Mesendoderm (in vitro differentiated cells): Measurements from ENCODE around the gene RAB36.
A peak's percentile ranks its signal among the peaks of the same experiment; 100 is the strongest.

ENCODE experiments used
- DNase-seq: peaks from one replicate; pipeline ENCODE4 v3.0.0; 2013
- H2AK5ac ChIP-seq: 2 replicates; pipeline ENCODE4 v1.6.1; 2013; ENCODE audit warnings: low read length, inconsistent platforms
- H2BK120ac ChIP-seq: 2 replicates; pipeline ENCODE4 v1.6.1; 2013; ENCODE audit warnings: low read depth, mild to moderate bottlenecking, low read length, moderate library complexity, mixed read lengths
- H2BK15ac ChIP-seq: replicated peaks from 2 replicates; pipeline ENCODE4 v1.6.1; 2013; ENCODE audit warnings: low read depth, mild to moderate bottlenecking, moderate library complexity
- H2BK5ac ChIP-seq: 2 replicates; pipeline ENCODE4 v1.6.1; 2013; ENCODE audit warnings: low read length, inconsistent platforms
- H3K18ac ChIP-seq: 2 replicates; pipeline ENCODE4 v1.6.1; 2013; ENCODE audit warnings: mild to moderate bottlenecking, low read length, mixed read lengths
- H3K23ac ChIP-seq: one replicate; pipeline ENCODE4 v1.6.1; 2013; ENCODE audit warnings: low read length
- H3K27ac ChIP-seq: 2 replicates; pipeline ENCODE4 v1.5.1; 2013; ENCODE audit warnings: low read depth, mild to moderate bottlenecking, inconsistent platforms, low read length, moderate library complexity
- H3K27me3 ChIP-seq: 2 replicates; pipeline ENCODE4 v1.6.1; 2013; ENCODE audit warnings: low read length, control low read depth, mild to moderate bottlenecking, inconsistent platforms; ENCODE audit not compliant: insufficient read depth, poor library complexity
- H3K36me3 ChIP-seq: 2 replicates; pipeline ENCODE4 v1.6.1; 2013; ENCODE audit warnings: low read length, inconsistent platforms; ENCODE audit not compliant: control insufficient read depth, insufficient read depth
- H3K4ac ChIP-seq: one replicate; pipeline ENCODE4 v1.6.1; 2013; ENCODE audit warnings: low read depth, mild to moderate bottlenecking, low read length, moderate library complexity
- H3K4me1 ChIP-seq: 2 replicates; pipeline ENCODE4 v1.6.1; 2013; ENCODE audit warnings: low read depth, low read length, inconsistent platforms; ENCODE audit not compliant: control insufficient read depth
- H3K4me2 ChIP-seq: 2 replicates; pipeline ENCODE4 v1.6.1; 2013; ENCODE audit warnings: low read length
- H3K4me3 ChIP-seq: 2 replicates; pipeline ENCODE4 v1.5.1; 2013; ENCODE audit warnings: mild to moderate bottlenecking, low read length
- H3K56ac ChIP-seq: one replicate; pipeline ENCODE4 v1.6.1; 2013; ENCODE audit warnings: low read length
- H3K79me1 ChIP-seq: 2 replicates; pipeline ENCODE4 v1.6.1; 2013; ENCODE audit warnings: low read length, inconsistent platforms
- H3K79me2 ChIP-seq: 2 replicates; pipeline ENCODE4 v1.6.1; 2013; ENCODE audit warnings: mild to moderate bottlenecking, low read length; ENCODE audit not compliant: control insufficient read depth, insufficient read depth
- H3K9ac ChIP-seq: 2 replicates; pipeline ENCODE4 v1.6.1; 2013; ENCODE audit warnings: low read length, inconsistent platforms
- H4K5ac ChIP-seq: one replicate; pipeline ENCODE4 v1.6.1; 2013; ENCODE audit warnings: low read length
- H4K8ac ChIP-seq: one replicate; pipeline ENCODE4 v1.6.1; 2013; ENCODE audit warnings: low read depth, mild to moderate bottlenecking, control low read depth, low read length, moderate library complexity
- WGBS: extraction: QIAGEN DNeasy Blood & Tissue Kit; methylation state at CpG from one replicate; pipeline ENCODE4 v1.1.7; 2013; ENCODE audit warnings: low lambda C conversion rate, missing lambda C conversion rate; ENCODE audit not compliant: insufficient coverage; ENCODE audit errors: extremely low coverage; 5-methylcytosine and 5-hydroxymethylcytosine counted together

The RAB36 gene

GRCh38 chr22:23110190-23110921 lies 34.9 kb upstream of the RAB36 start:
- Histone ChIP-seq H4K5ac (no peak overlapping the region), H3K18ac (no peak overlapping the region), H3K36me3 (no peaks in the 10 kb centered on the region), H3K56ac (no peak overlapping the region), H4K8ac (no peak overlapping the region), H3K27me3 (no peaks in the 10 kb centered on the region), H3K23ac (no peak overlapping the region), H3K27ac (no peak overlapping the region), H3K79me2 (no peaks in the 10 kb centered on the region), H2BK5ac (no peak overlapping the region), H2BK120ac (no peak overlapping the region), H3K4me3 (no peak overlapping the region), H3K4me1 (no peaks in the 10 kb centered on the region), H2AK5ac (no peak overlapping the region), H3K4me2 (no peak overlapping the region), H3K79me1 (no peaks in the 10 kb centered on the region), H3K9ac (no peak overlapping the region), H3K4ac (no peak overlapping the region), H2BK15ac (no peak overlapping the region)
- DNase-seq = no peak
- WGBS = no CpG with 5 or more reads among the region's 10 CpGs

GRCh38 chr22:23110922-23111527 lies 34.3 kb upstream of the RAB36 start:
- H3K27ac ChIP-seq = no peak overlapping the region
- no CpG with 5 or more reads among the region's 15 CpGs for WGBS
- no peak overlapping the region for H3K4me3 ChIP-seq
- H3K9ac ChIP-seq = no peak overlapping the region
- no peaks in the 10 kb centered on the region for H3K79me1 ChIP-seq
- no peak overlapping the region for H3K23ac ChIP-seq
- H3K56ac ChIP-seq = no peak overlapping the region
- H3K18ac ChIP-seq = no peak overlapping the region
- H3K4me1 ChIP-seq = no peaks in the 10 kb centered on the region
- H2BK15ac ChIP-seq = no peak overlapping the region
- H4K8ac ChIP-seq = no peak overlapping the region
- peak; percentile 24 for DNase-seq
- no peak overlapping the region for H3K4me2 ChIP-seq
- no peak overlapping the region for H2BK5ac ChIP-seq
- no peak overlapping the region for H4K5ac ChIP-seq
- H2AK5ac ChIP-seq = no peak overlapping the region
- no peaks in the 10 kb centered on the region for H3K79me2 ChIP-seq
- no peaks in the 10 kb centered on the region for H3K27me3 ChIP-seq
- no peak overlapping the region for H2BK120ac ChIP-seq
- no peak overlapping the region for H3K4ac ChIP-seq
- no peaks in the 10 kb centered on the region for H3K36me3 ChIP-seq

- H3K27me3 ChIP-seq = no peaks in the 10 kb centered on the region
- H3K4me1 ChIP-seq = no peaks in the 10 kb centered on the region
- no peak overlapping the region for H3K4ac ChIP-seq
- H3K36me3 ChIP-seq = no peaks in the 10 kb centered on the region
- no peak overlapping the region for H2BK5ac ChIP-seq
- H3K4me2 ChIP-seq = no peak overlapping the region
- no peaks in the 10 kb centered on the region for H3K79me2 ChIP-seq
- H4K5ac ChIP-seq = no peak overlapping the region
- H3K18ac ChIP-seq = no peak overlapping the region
- no peak overlapping the region for H3K23ac ChIP-seq
- H3K9ac ChIP-seq = no peak overlapping the region
- no peak overlapping the region for H2BK120ac ChIP-seq
- H3K79me1 ChIP-seq = no peaks in the 10 kb centered on the region
- no peak overlapping the region for H4K8ac ChIP-seq
- no peak overlapping the region for H3K56ac ChIP-seq
- no peak overlapping the region for H2AK5ac ChIP-seq
- no peak overlapping the region for H3K27ac ChIP-seq
- no peak overlapping the region for H2BK15ac ChIP-seq
- DNase-seq = no peak
- H3K4me3 ChIP-seq = no peak overlapping the region
- WGBS = no CpG with 5 or more reads among the region's 9 CpGs
Measured at GRCh38 chr22:23112472-23113012, 32.7 kb upstream of the RAB36 start.

- DNase-seq = no peak
- H3K18ac ChIP-seq = no peak overlapping the region
- no peaks in the 10 kb centered on the region for H3K4me1 ChIP-seq
- H3K27me3 ChIP-seq = no peaks in the 10 kb centered on the region
- no peak overlapping the region for H4K8ac ChIP-seq
- H3K56ac ChIP-seq = no peak overlapping the region
- H2BK15ac ChIP-seq = no peak overlapping the region
- no peak overlapping the region for H3K4me3 ChIP-seq
- H4K5ac ChIP-seq = no peak overlapping the region
- no peak overlapping the region for H2BK5ac ChIP-seq
- H3K79me2 ChIP-seq = no peaks in the 10 kb centered on the region
- H3K4me2 ChIP-seq = no peak overlapping the region
- no peaks in the 10 kb centered on the region for H3K36me3 ChIP-seq
- no peak overlapping the region for H2AK5ac ChIP-seq
- no peak overlapping the region for H3K23ac ChIP-seq
- H3K9ac ChIP-seq = no peak overlapping the region
- H3K27ac ChIP-seq = no peak overlapping the region
- no peaks in the 10 kb centered on the region for H3K79me1 ChIP-seq
- no peak overlapping the region for H3K4ac ChIP-seq
- no peak overlapping the region for H2BK120ac ChIP-seq
- no CpG with 5 or more reads among the region's 14 CpGs for WGBS
Measured at GRCh38 chr22:23113067-23113846, 32.0 kb upstream of the RAB36 start.

- H3K27me3 ChIP-seq = no peaks in the 10 kb centered on the region
Measured at GRCh38 chr22:23113847-23114720, 31.2 kb upstream of the RAB36 start.

More at GRCh38 chr22:23113847-23114720, 31.2 kb upstream of the RAB36 start:
- Histone ChIP-seq H3K27ac (no peak overlapping the region), H3K4me2 (no peak overlapping the region), H2BK15ac (no peak overlapping the region), H3K79me1 (no peaks in the 10 kb centered on the region), H3K23ac (no peak overlapping the region), H3K4ac (no peak overlapping the region), H4K8ac (no peak overlapping the region), H2BK120ac (no peak overlapping the region), H3K4me1 (no peaks in the 10 kb centered on the region), H3K79me2 (no peaks in the 10 kb centered on the region), H3K4me3 (no peak overlapping the region), H4K5ac (no peak overlapping the region), H3K9ac (no peak overlapping the region), H3K36me3 (no peaks in the 10 kb centered on the region), H3K18ac (no peak overlapping the region), H2AK5ac (no peak overlapping the region), H2BK5ac (no peak overlapping the region), H3K56ac (no peak overlapping the region)
- no CpG with 5 or more reads among the region's 18 CpGs for WGBS
- no peak for DNase-seq
